ENCODE data around the gene FBRS. TPM values are rescaled to one million over a fixed set of nuclear protein-coding genes. Genes with fewer than 3 reads are reported as not detected.

The FBRS gene
- total and polyA plus RNA-seq, 2 of the 13 experiments (the other 11 are each of a cell fraction or from before 2014, with no cell fraction given), result 13.7 to 16.2 TPM

DNA sequence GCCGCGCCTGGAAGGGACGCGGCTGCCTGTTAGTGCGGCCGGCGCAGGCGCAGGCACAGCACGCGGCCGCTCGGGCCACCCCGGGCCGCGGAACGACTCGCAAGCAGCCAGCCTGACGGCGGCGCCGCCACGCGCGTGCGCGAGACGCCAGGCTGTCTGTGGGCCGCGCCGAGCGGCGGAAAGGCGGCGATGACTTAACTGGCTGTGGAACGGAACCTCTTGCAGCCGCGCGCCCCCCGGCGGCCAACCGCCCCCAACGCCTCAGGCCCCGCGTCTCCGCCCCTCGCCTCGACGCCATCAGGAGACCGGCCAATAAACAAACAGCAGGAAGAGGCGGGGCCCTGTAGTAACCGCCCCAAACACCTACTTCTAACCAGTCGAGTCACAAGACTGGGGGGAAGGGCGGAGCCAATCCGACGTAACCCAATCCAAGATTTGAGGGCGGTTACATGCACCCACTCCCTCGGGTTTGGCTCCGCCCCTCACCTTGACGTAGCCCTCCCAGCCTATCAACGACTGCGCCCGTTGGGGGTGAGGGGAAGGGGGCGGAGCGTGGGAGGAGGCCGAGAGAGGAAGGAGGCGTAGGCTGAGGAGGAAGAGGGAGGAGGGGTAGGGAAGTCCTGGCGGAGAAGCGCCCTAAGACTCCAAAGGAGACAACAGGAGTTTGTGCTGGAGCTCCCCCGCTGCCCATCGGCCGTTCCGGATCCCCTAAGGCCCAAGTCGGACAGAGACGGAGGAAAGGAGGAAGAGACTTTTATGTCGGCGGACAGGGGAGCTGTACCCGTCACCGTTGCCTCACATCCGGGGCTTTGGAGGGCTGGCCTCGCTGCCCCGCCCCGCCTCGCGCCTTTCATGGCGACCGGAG is at the start of gene FBRS (continued):
- peak; percentile 86 for TF ChIP-seq GMEB1 (CRISPR knock-in tag; IDR thresholded peaks at IDR 0.05; ENCODE audit: borderline replicate concordance)
- no peak for TF ChIP-seq ZNF724P (CRISPR knock-in tag; IDR thresholded peaks at IDR 0.05; ENCODE audit: borderline replicate concordance)
- no peak for TF ChIP-seq TEAD2 (CRISPR knock-in tag; IDR thresholded peaks at IDR 0.05)
- TF ChIP-seq SP2 (CRISPR knock-in tag; IDR thresholded peaks at IDR 0.05), result peak; percentile 92
- 0 out of 2 replicates have a peak, but pooled peaks have one; percentile 7 for TF ChIP-seq SMARCC2 (IDR thresholded peaks at IDR 0.05)
- no peak for TF ChIP-seq ZNF816 (CRISPR knock-in tag; IDR thresholded peaks at IDR 0.05; ENCODE audit: borderline replicate concordance)
- TF ChIP-seq POLR2G (IDR thresholded peaks at IDR 0.05; ENCODE audit: low read depth, low read length), result peak; percentile 82; the same call in 1 of the 2 replicates
- TF ChIP-seq, protein P1, sequence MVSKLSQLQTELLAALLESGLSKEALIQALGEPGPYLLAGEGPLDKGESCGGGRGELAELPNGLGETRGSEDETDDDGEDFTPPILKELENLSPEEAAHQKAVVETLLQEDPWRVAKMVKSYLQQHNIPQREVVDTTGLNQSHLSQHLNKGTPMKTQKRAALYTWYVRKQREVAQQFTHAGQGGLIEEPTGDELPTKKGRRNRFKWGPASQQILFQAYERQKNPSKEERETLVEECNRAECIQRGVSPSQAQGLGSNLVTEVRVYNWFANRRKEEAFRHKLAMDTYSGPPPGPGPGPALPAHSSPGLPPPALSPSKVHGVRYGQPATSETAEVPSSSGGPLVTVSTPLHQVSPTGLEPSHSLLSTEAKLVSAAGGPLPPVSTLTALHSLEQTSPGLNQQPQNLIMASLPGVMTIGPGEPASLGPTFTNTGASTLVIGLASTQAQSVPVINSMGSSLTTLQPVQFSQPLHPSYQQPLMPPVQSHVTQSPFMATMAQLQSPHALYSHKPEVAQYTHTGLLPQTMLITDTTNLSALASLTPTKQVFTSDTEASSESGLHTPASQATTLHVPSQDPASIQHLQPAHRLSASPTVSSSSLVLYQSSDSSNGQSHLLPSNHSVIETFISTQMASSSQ (IDR thresholded peaks at IDR 0.05; ENCODE audit: low read depth), result no peak; the same call in 1 of the 2 replicates
- TF ChIP-seq, protein P1 (CRISPR knock-in tag; IDR thresholded peaks at IDR 0.05; ENCODE audit: borderline replicate concordance), result peak; percentile 61; the same call in 1 of the 2 replicates
- TF ChIP-seq JUNB (CRISPR knock-in tag; IDR thresholded peaks at IDR 0.05; ENCODE audit: borderline replicate concordance), result no peak
- TF ChIP-seq ZNF441 (CRISPR knock-in tag; IDR thresholded peaks at IDR 0.05; ENCODE audit: borderline replicate concordance), result no peak; the same call in none of the 2 replicates
- no peak; the same call in 1 of the 2 replicates for TF ChIP-seq ZSCAN25 (CRISPR knock-in tag; IDR thresholded peaks at IDR 0.05)
- TF ChIP-seq FLYWCH1 (CRISPR knock-in tag; IDR thresholded peaks at IDR 0.05), result no peak
- TF ChIP-seq, protein P2, sequence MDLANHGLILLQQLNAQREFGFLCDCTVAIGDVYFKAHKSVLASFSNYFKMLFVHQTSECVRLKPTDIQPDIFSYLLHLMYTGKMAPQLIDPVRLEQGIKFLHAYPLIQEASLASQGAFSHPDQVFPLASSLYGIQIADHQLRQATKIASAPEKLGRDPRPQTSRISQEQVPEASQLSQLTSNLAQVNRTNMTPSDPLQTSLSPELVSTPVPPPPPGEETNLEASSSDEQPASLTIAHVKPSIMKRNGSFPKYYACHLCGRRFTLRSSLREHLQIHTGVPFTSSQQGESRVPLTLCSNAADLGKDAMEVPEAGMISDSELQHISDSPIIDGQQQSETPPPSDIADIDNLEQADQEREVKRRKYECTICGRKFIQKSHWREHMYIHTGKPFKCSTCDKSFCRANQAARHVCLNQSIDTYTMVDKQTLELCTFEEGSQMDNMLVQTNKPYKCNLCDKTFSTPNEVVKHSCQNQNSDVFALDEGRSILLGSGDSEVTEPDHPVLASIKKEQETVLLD (CRISPR knock-in tag; IDR thresholded peaks at IDR 0.05; ENCODE audit: low read depth), result peak; percentile 87; the same call in 1 of the 2 replicates
- peak; percentile 20; the same call in 1 of the 2 replicates for TF ChIP-seq ZNF558 (CRISPR knock-in tag; IDR thresholded peaks at IDR 0.05; ENCODE audit: borderline replicate concordance)
- TF ChIP-seq SRY (CRISPR knock-in tag; IDR thresholded peaks at IDR 0.05), result no peak; the same call in none of the 2 replicates
- no peak for TF ChIP-seq HOXA9 (CRISPR knock-in tag; IDR thresholded peaks at IDR 0.05; ENCODE audit: borderline replicate concordance)
- TF ChIP-seq, protein P3, sequence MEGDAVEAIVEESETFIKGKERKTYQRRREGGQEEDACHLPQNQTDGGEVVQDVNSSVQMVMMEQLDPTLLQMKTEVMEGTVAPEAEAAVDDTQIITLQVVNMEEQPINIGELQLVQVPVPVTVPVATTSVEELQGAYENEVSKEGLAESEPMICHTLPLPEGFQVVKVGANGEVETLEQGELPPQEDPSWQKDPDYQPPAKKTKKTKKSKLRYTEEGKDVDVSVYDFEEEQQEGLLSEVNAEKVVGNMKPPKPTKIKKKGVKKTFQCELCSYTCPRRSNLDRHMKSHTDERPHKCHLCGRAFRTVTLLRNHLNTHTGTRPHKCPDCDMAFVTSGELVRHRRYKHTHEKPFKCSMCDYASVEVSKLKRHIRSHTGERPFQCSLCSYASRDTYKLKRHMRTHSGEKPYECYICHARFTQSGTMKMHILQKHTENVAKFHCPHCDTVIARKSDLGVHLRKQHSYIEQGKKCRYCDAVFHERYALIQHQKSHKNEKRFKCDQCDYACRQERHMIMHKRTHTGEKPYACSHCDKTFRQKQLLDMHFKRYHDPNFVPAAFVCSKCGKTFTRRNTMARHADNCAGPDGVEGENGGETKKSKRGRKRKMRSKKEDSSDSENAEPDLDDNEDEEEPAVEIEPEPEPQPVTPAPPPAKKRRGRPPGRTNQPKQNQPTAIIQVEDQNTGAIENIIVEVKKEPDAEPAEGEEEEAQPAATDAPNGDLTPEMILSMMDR (CRISPR knock-in tag; IDR thresholded peaks at IDR 0.05), result peak; percentile 97
- no peak for TF ChIP-seq ZFP36L1 (CRISPR knock-in tag; IDR thresholded peaks at IDR 0.05)
